Measurements from ENCODE around the gene SLC35A2.

GRCh38 chrX:48910926-48911411 lies 477 bp downstream of the SLC35A2 start:
- TF ChIP-seq CTCF (conservative IDR thresholded peaks at IDR 0.05 in 1 of 2, IDR thresholded peaks at IDR 0.05 in 1 of 2; ENCODE audit: extremely low read depth in 1 of 2, insufficient read depth in 1 of 2, low read depth in 1 of 2, low read length in 2 of 2) (no peak), EZH2 (IDR thresholded peaks at IDR 0.05; ENCODE audit: borderline replicate concordance, low read length) (no peak)

All from mammary epithelial cell (primary cell).